ENCODE data around the gene MLXIP. TPM values are rescaled to one million over a fixed set of nuclear protein-coding genes. Genes with fewer than 3 reads are reported as not detected.

The MLXIP gene
- total and polyA plus RNA-seq, 2 of the 13 experiments (the other 11 are each of a cell fraction or from before 2014, with no cell fraction given), result 5.3 to 6.7 TPM

- FAIRE-seq (no peak), ATAC-seq (no peak), DNase-seq (ENCODE audit: low spot score) (no peak)
- Histone ChIP-seq H3K4me1 (ENCODE audit: insufficient read depth, low read length) (peaks cover 36% of the 10 kb centered on the region), H3K79me2 (ENCODE audit: insufficient read depth, low read length) (no peaks in the 10 kb centered on the region), H3K9me3 (ENCODE audit: low read length) (no peaks in the 10 kb centered on the region), H3K4me2 (ENCODE audit: low read depth, low read length) (no peak overlapping the region), H3K36me3 (replicated peaks in 1 of 2; ENCODE audit: control insufficient read depth in 1 of 2, insufficient read depth in 2 of 2, low read length in 2 of 2) (no peaks in the 10 kb centered on the region), H2AFZ (ENCODE audit: low read length) (no peak overlapping the region), H3K4me3 (replicated peaks in 1 of 3; ENCODE audit: insufficient read depth in 1 of 3, low read depth in 2 of 3, low read length in 3 of 3) (no peak overlapping the region), H3K27ac (ENCODE audit: extremely low read length, insufficient read depth, low read length) (no peak overlapping the region), H4K20me1 (ENCODE audit: insufficient read depth, low read length) (no peaks in the 10 kb centered on the region), H3K27me3 (ENCODE audit: control insufficient read depth in 1 of 2, insufficient read depth in 2 of 2, low read length in 2 of 2) (peaks cover 0 to 12% of the 10 kb centered on the region in 2 experiments; a peak in 1 of 5 replicates), H3K9ac (ENCODE audit: insufficient read depth, low read depth, low read length) (no peak overlapping the region)
- WGBS (ENCODE audit: low lambda C conversion rate), result 67% methylated on average over 3 of the region's 3 CpGs
- ChIA-PET CTCF (ENCODE audit: low intra/inter-chr PET ratio, low total read pairs) (no interaction called here), POLR2A (no interaction called here)
- no TSS peak for BruUV-seq (replicated peaks)
- TF ChIP-seq PHF5A (CRISPR knock-in tag; IDR thresholded peaks at IDR 0.05; ENCODE audit: low read depth, unreplicated experiment) (no peak), ZBTB14 (CRISPR knock-in tag; IDR thresholded peaks at IDR 0.05) (no peak), ZNF879 (CRISPR knock-in tag; IDR thresholded peaks at IDR 0.05) (no peak), ZMAT5 (CRISPR knock-in tag; IDR thresholded peaks at IDR 0.05; ENCODE audit: borderline replicate concordance, low read depth) (no peak), KDM3A (CRISPR knock-in tag; IDR thresholded peaks at IDR 0.05; ENCODE audit: low read depth) (no peak), BRCA1 (CRISPR knock-in tag; IDR thresholded peaks at IDR 0.05) (no peak), XRCC5 (optimal IDR thresholded peaks at IDR 0.05; ENCODE audit: low read length) (no peak), PBX3 (CRISPR knock-in tag; IDR thresholded peaks at IDR 0.05; ENCODE audit: borderline replicate concordance) (no peak)
- TF ChIP-seq, protein P1, sequence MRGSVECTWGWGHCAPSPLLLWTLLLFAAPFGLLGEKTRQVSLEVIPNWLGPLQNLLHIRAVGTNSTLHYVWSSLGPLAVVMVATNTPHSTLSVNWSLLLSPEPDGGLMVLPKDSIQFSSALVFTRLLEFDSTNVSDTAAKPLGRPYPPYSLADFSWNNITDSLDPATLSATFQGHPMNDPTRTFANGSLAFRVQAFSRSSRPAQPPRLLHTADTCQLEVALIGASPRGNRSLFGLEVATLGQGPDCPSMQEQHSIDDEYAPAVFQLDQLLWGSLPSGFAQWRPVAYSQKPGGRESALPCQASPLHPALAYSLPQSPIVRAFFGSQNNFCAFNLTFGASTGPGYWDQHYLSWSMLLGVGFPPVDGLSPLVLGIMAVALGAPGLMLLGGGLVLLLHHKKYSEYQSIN (CRISPR knock-in tag; IDR thresholded peaks at IDR 0.05; ENCODE audit: borderline replicate concordance), result no peak
- TF ChIP-seq, protein P2, sequence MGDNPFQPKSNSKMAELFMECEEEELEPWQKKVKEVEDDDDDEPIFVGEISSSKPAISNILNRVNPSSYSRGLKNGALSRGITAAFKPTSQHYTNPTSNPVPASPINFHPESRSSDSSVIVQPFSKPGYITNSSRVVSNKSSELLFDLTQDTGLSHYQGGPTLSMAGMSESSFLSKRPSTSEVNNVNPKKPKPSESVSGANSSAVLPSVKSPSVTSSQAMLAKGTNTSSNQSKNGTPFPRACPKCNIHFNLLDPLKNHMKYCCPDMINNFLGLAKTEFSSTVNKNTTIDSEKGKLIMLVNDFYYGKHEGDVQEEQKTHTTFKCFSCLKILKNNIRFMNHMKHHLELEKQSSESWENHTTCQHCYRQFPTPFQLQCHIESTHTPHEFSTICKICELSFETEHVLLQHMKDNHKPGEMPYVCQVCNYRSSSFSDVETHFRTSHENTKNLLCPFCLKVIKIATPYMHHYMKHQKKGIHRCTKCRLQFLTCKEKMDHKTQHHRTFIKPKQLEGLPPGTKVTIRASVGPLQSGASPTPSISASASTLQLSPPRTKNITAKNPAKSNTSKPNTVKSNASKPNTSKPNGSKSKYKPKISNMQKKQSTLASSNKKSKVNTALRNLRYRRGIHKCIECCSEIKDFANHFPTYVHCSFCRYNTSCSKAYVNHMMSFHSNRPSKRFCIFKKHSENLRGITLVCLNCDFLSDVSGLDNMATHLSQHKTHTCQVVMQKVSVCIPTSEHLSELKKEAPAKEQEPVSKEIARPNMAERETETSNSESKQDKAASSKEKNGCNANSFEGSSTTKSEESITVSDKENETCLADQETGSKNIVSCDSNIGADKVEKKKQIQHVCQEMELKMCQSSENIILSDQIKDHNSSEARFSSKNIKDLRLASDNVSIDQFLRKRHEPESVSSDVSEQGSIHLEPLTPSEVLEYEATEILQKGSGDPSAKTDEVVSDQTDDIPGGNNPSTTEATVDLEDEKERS (CRISPR knock-in tag; IDR thresholded peaks at IDR 0.05), result no peak
- TF ChIP-seq, protein P3, sequence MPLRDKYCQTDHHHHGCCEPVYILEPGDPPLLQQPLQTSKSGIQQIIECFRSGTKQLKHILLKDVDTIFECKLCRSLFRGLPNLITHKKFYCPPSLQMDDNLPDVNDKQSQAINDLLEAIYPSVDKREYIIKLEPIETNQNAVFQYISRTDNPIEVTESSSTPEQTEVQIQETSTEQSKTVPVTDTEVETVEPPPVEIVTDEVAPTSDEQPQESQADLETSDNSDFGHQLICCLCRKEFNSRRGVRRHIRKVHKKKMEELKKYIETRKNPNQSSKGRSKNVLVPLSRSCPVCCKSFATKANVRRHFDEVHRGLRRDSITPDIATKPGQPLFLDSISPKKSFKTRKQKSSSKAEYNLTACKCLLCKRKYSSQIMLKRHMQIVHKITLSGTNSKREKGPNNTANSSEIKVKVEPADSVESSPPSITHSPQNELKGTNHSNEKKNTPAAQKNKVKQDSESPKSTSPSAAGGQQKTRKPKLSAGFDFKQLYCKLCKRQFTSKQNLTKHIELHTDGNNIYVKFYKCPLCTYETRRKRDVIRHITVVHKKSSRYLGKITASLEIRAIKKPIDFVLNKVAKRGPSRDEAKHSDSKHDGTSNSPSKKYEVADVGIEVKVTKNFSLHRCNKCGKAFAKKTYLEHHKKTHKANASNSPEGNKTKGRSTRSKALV (CRISPR knock-in tag; IDR thresholded peaks at IDR 0.05), result no peak
- in situ Hi-C loops (cut with HindIII; ENCODE audit: extremely low pct_ligation_motif_present, low pct_unique_long_range_greater_than_20kb) (no loop called here), intact Hi-C loops (cut with micrococcal nuclease; ENCODE audit: unreplicated experiment) (no loop called here)
Measured at GRCh38 chr12:122168492-122168891, 89.9 kb downstream of the MLXIP start.
